ENCODE data around the gene SFMBT2.

The SFMBT2 gene

DNA sequence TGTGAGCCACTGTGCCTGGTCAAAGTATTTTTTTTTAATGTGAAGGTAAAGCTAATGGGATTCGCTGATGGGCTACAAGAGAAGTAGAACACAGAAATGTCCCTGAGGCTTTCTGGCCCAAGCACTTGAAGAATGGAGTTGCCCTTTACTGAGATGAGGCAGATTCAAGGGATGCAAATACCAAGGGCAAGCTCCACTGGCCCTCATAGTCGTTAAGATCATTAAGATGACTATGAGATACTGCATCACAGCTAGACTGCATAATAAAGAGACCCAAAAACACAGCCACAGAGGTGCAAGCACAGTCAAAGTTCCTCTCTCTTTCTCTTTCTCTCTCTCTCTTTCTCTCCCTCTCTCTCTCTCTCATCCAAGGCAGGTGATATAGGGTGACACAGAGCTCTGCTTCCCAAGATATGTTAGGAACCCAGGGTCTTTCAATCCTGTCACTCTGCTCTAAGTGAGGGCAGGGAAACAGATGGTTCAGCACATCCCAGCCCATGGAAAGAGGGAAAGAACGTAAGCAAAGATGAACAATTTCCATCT, 117.4 kb downstream of the SFMBT2 start:
- no peak for DNase-seq

- DNase-seq: no peak
These were observed 119.2 kb downstream of the SFMBT2 start for GRCh38 chr10:7291487-7292270.

DNA sequence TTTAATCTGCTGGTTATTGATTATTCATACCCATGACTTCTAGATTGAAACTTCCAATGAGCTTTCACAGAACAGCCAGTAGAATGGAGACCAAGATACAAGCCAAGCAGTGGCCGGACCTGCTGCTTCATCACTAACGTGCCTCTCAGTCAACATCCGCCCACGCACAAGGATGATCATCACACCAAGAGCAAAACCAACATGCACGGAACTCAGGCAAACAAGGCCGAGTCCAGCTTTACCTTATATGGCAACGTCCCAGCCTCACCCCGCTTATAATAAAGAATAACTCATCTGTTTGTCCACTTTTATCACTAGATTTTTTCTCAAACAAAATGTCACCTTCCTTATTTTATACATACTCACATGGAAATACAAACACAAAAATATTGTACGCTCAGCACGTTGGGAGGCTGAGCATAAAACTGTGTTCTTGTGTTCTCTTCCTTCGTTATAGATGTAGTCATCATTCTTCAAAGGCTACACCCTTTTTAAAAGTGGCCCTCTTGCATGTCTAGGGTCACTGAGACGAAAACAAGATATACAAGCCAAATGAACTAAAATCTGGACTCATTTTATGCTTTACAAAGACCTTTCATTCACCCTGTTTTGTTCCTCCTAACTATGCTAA, 122.7 kb downstream of the SFMBT2 start:
- DNase-seq: no peak

DNA sequence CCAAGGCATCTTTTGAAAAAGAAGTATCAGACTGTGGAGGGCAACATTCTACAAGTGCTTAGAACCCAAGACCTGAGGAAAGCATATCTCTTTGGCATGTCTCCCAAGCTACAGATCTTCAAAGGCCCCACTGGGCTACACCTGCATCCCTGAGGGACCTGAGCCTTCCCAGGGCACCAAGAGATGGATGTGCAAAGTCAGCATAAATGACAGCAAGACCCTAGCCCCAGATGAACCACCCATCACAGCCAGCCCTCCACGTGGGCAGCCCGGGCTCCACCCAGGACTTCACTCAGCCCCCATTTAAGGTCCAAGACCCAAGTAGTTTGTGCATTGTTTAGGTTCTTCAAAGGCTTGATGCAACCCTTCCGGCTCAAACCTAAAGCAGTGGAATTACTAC, 123.5 kb downstream of the SFMBT2 start:
- no peak for DNase-seq

DNA sequence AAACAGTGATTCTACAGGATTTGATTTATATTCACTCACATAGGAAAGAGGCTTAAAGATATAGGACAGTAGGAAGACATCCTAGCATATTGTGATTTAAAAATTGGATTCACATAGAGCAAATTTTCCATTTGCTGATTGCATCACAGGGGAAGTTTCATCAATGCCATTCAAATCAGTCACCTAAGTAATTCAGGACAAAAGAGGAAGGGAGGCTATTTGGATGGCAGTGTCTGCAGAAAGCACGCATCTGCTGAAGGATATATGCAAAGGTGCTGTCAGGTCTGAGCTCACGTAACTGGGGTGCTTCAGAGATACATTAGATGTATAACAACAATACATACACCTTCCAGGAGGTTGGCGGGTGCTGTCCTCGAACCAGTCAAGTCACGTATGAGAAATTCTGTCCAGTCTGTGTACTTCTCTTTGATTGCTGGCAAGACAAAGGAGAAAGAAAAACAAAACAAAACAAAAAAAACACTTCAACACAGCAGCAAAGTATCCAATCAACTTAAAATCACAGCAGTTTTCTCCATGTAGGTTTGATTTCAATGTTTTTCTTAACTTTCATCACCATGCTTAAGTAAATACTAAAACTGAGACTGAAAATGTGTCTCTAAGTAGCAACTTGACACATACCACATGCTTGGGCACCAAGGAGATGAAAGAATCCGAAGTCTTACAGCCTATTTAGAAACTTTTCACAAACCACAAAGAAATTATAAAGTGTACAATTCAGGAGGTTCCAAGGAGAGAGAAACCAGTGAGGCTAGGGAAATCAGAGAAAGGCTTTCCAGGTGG, 125.1 kb downstream of the SFMBT2 start:
- no peak for DNase-seq

DNA sequence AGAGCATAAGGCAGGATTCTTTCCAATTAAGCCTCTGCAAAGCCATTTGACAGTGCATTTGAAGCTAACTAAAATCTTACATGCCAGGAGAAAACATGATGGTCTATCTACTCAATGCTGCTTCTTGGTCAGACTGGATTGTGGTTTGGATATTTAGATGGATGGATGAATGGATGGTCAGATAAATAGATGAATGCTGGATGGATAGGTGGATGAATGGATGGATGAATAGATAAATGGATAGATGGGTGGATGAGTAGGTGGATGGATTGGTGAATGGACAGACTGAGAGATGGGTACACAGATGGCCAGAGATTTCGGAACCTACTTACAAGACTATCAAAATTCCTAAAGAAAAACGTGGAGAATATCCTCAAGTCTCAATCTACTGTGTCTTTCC, 127.6 kb downstream of the SFMBT2 start:
- no peak for DNase-seq

GRCh38 chr10:7282457-7282856, 128.4 kb downstream of the SFMBT2 start:
- no peak for DNase-seq

DNA sequence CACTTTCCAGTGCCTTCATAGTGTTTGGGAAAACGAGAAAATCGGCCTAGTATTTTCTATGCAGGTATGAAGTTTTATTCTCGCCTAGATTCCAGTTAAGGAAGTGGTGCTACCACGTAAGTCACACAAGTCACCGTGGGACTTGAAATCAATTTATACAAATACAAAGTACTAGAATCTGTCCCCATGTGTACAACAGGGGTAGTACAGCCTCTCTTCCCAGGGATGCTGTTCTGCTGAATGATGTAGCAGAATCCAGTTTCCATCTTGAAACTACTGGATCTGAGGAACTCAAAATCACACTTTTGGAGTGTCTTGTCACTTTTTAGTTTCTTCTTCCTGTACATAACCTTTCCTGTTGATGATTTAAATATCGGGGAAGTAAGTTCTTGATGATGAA, 129.4 kb downstream of the SFMBT2 start:
- no peak for DNase-seq

- no peak for DNase-seq
These were observed 131.5 kb downstream of the SFMBT2 start for GRCh38 chr10:7279303-7279702.

- DNase-seq: no peak
These were observed 133.0 kb downstream of the SFMBT2 start for GRCh38 chr10:7277867-7278266.

DNA sequence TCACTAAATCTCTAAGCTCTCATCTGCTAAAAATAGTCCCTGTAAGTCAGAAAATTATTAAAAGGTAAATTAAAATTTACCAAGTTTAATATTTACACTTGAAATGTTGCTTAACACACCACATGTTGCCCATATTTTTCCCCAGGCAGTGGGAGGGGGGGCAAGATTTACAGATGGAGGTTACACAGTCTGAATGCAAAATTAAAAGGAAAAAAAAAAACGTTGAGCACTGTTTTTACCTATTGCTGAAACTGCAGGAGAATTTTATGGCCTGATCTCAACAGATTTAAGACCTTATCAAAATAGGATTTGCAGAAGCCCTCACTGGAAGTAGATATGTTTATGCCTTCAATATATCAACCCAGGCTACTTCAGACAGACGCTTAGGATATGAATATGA, 133.4 kb downstream of the SFMBT2 start:
- no peak for DNase-seq

- no peak for DNase-seq
These were observed 134.9 kb downstream of the SFMBT2 start for GRCh38 chr10:7275761-7276440.

- DNase-seq: no peak
These were observed 136.5 kb downstream of the SFMBT2 start for GRCh38 chr10:7274293-7274692.

GRCh38 chr10:7272008-7272407, 138.8 kb downstream of the SFMBT2 start:
- DNase-seq: no peak

DNA sequence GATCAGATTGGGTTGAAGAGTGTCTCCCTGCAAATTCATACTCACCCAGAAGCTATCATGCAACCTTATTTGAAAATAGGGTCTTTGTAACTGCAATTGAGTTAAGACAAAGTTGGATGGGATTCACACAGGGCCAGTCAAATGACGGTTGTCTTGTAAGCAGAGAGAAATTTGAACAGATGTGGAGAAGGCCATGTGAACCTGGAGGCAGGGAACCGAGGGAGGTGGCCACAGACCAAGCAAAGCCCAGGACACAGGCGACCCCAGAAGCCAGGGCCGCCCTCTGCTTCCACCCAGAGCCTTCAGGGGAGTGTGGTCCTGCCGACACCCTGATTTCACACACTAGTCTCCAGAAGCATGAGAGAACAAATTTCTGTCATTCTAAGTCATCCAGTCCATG, 140.8 kb downstream of the SFMBT2 start:
- DNase-seq: no peak

DNA sequence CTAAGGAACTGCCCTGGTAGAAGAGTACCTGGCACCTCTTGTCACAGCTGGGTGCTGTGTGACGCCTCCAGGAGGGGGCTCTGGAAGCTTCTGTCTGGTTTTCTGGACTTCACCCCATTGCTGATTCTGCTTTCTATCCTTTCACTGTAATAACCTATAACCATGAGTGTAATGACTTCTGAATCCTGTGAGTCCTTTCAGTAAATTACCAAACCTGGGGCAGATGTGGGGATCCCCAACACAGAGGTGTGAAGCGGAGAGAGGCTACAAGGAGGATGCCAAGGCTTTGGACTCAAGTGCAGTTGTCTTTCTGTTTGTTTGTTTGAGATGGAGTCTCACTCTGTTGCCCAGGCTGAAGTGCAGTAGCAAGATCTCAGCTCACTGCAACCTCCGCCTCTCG, 143.7 kb downstream of the SFMBT2 start:
- DNase-seq: no peak

GRCh38 chr10:7265396-7266123, 145.3 kb downstream of the SFMBT2 start:
- DNase-seq: no peak

GRCh38 chr10:7264313-7264756, 146.5 kb downstream of the SFMBT2 start:
- no peak for DNase-seq

DNA sequence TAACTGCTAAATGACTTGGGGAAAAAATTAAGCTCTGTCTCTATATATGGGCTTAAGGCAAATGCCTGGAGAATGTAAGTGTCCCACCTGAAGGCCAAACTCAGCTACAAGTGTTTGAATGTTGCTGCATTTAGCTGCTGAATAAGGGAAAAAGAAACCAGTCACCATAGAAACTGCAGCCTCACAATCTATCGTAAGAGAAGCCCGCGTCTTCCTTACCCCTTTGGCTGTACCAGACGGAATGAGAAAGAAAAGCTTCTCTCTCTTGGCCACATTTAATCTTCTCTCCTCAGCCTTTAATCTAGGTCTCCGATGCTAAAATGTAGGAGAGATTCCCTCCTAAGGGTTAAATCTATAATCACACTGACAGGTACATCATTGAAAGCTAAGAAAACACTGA, 147.2 kb downstream of the SFMBT2 start:
- no peak for DNase-seq

GRCh38 chr10:7261351-7261750, 149.5 kb downstream of the SFMBT2 start:
- DNase-seq: no peak

DNA sequence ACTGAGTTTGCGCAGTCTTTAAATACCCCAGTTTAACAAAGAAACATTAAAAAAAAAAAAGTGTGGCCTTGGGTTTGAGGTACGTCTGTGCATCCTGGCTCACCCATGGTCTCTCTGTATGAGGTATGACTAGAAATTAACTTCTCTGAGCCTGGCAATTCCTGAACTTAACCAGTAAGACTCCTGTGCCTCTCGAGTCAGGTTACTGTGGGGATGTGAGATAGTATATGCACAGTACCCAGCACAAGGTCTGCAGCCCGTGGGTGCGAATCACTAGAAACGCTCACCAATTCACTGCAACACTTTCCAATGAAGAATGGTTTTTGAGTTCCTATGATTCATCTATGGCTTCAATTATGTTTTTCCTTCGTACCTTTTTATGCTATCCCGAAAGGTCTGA, 149.9 kb downstream of the SFMBT2 start:
- DNase-seq: no peak

- no peak for DNase-seq
These were observed 150.4 kb downstream of the SFMBT2 start for GRCh38 chr10:7260412-7260900.

Measured in activated T-cell treated with anti-CD3 and anti-CD28 coated beads for 4 hours (primary cell).